Measurements from ENCODE around the gene SDHAF3. TPM values are rescaled to one million over a fixed set of nuclear protein-coding genes. Genes with fewer than 3 reads are reported as not detected.

SDHAF3 gene
- total and polyA plus RNA-seq, 2 donors (not counting 1 experiment from before 2014, with no cell fraction given) = 7.5 to 20.2 TPM

GRCh38 chr7:97088364-97088763 lies 29.1 kb upstream of the SDHAF3 start:
- POLR2A ChIA-PET = no interaction called here
- Histone ChIP-seq H3K27me3 (replicated peaks in 1 of 4; ENCODE audit: control extremely low read depth in 1 of 4, control insufficient read depth in 3 of 4, insufficient read depth in 4 of 4, low read length in 3 of 4) (peaks cover 0 to 8% (median 0%) of the 10 kb centered on the region in 4 experiments), H3K27ac (ENCODE audit: low read length in 2 of 2) (no peak overlapping the region), H3K9me3 (ENCODE audit: control extremely low read depth in 1 of 3, control insufficient read depth in 2 of 3, insufficient read depth in 1 of 3, low read length in 2 of 3) (no peaks in the 10 kb centered on the region), H4K20me1 (ENCODE audit: control insufficient read depth, insufficient read depth, low read length, poor library complexity, severe bottlenecking) (no peaks in the 10 kb centered on the region), H2AFZ (ENCODE audit: insufficient read depth, low read depth, low read length, poor library complexity, severe bottlenecking) (no peak overlapping the region), H3K4me3 (ENCODE audit: control extremely low read depth in 1 of 5, extremely low read depth in 1 of 5, insufficient read depth in 1 of 5, low read depth in 2 of 5, low read length in 4 of 5) (no peak overlapping the region), H3K79me2 (ENCODE audit: control insufficient read depth, insufficient read depth, low read length) (no peaks in the 10 kb centered on the region), H3K4me2 (replicated peaks; ENCODE audit: low read depth, low read length, poor library complexity, severe bottlenecking) (no peak overlapping the region), H3K36me3 (replicated peaks in 1 of 2; ENCODE audit: control extremely low read depth in 1 of 2, control insufficient read depth in 1 of 2, extremely low read depth in 1 of 2, insufficient read depth in 2 of 2, low read length in 1 of 2) (no peaks in the 10 kb centered on the region), H3K4me1 (ENCODE audit: control insufficient read depth in 2 of 2, insufficient read depth in 2 of 2, low read length in 2 of 2) (no peaks in the 10 kb centered on the region), H3K9ac (ENCODE audit: low read length) (no peak overlapping the region)
- CTCF ChIA-PET = no interaction called here
- Mint-ChIP-seq H3K27ac (no peak overlapping the region), H3K27me3 (peaks cover 33% of the 10 kb centered on the region), H3K9me3 (ENCODE audit: insufficient read depth) (no peaks in the 10 kb centered on the region), H3K4me3 (no peak overlapping the region), H3K4me1 (no peaks in the 10 kb centered on the region)
- ATAC-seq (ENCODE audit: low read depth) (no peak), DNase-seq (no peak)
- WGBS (ENCODE audit: insufficient coverage) = no CpG with 5 or more reads among the region's 3 CpGs
- TF ChIP-seq EZH2 (IDR thresholded peaks at IDR 0.05; ENCODE audit: borderline replicate concordance, insufficient read depth, low read depth, low read length, poor library complexity, severe bottlenecking) (no peak), CTCF (IDR thresholded peaks at IDR 0.05) (no peak)
- intact Hi-C loops (cut with micrococcal nuclease) = no loop called here

- DNase-seq (no peak), ATAC-seq (ENCODE audit: low read depth) (no peak)
- no peaks in the 10 kb centered on the region for H3K4me1 ChIP-seq (ENCODE audit: control insufficient read depth in 2 of 2, insufficient read depth in 2 of 2, low read length in 2 of 2)
- H3K27ac Mint-ChIP-seq = no peak overlapping the region
- TF ChIP-seq EZH2 (IDR thresholded peaks at IDR 0.05; ENCODE audit: borderline replicate concordance, insufficient read depth, low read depth, low read length, poor library complexity, severe bottlenecking) (no peak), CTCF (IDR thresholded peaks at IDR 0.05) (no peak)
- H3K4me3 Mint-ChIP-seq = no peak overlapping the region
- CTCF ChIA-PET = no interaction called here
- H3K9ac ChIP-seq (ENCODE audit: low read length) = no peak overlapping the region
- no peaks in the 10 kb centered on the region for H3K79me2 ChIP-seq (ENCODE audit: control insufficient read depth, insufficient read depth, low read length)
- no peaks in the 10 kb centered on the region for H3K4me1 Mint-ChIP-seq
- intact Hi-C loops (cut with micrococcal nuclease) = no loop called here
- H3K27me3 ChIP-seq (replicated peaks in 1 of 4; ENCODE audit: control extremely low read depth in 1 of 4, control insufficient read depth in 3 of 4, insufficient read depth in 4 of 4, low read length in 3 of 4) = peaks cover 0 to 8% (median 0%) of the 10 kb centered on the region in 4 experiments
- no peaks in the 10 kb centered on the region for H3K9me3 Mint-ChIP-seq (ENCODE audit: insufficient read depth)
- H3K27ac ChIP-seq (ENCODE audit: low read length in 2 of 2) = no peak overlapping the region
- peaks cover 35% of the 10 kb centered on the region for H3K27me3 Mint-ChIP-seq
- no peak overlapping the region for H2AFZ ChIP-seq (ENCODE audit: insufficient read depth, low read depth, low read length, poor library complexity, severe bottlenecking)
- POLR2A ChIA-PET = no interaction called here
- H3K4me2 ChIP-seq (replicated peaks; ENCODE audit: low read depth, low read length, poor library complexity, severe bottlenecking) = no peak overlapping the region
- H3K4me3 ChIP-seq (ENCODE audit: control extremely low read depth in 1 of 5, extremely low read depth in 1 of 5, insufficient read depth in 1 of 5, low read depth in 2 of 5, low read length in 4 of 5) = no peak overlapping the region
- no peaks in the 10 kb centered on the region for H3K9me3 ChIP-seq (ENCODE audit: control extremely low read depth in 1 of 3, control insufficient read depth in 2 of 3, insufficient read depth in 1 of 3, low read length in 2 of 3)
- 98% methylated on average over 5 of the region's 6 CpGs for WGBS (ENCODE audit: insufficient coverage)
- no peaks in the 10 kb centered on the region for H3K36me3 ChIP-seq (replicated peaks in 1 of 2; ENCODE audit: control extremely low read depth in 1 of 2, control insufficient read depth in 1 of 2, extremely low read depth in 1 of 2, insufficient read depth in 2 of 2, low read length in 1 of 2)
- H4K20me1 ChIP-seq (ENCODE audit: control insufficient read depth, insufficient read depth, low read length, poor library complexity, severe bottlenecking) = no peaks in the 10 kb centered on the region
Measured at GRCh38 chr7:97089771-97090170, 27.7 kb upstream of the SDHAF3 start.
